Gastroesophageal sphincter (tissue), 4 donors: ENCODE measurements around the gene GATAD2A. TPM values are rescaled to one million over a fixed set of nuclear protein-coding genes. Genes with fewer than 3 reads are reported as not detected.

ENCODE experiments used
- ATAC-seq: fragments of 150-250 bp; one replicate; pipeline ENCODE4 v1.9.1; 2016; ENCODE audit warnings: mild to moderate bottlenecking, moderate library complexity
- H3K27ac ChIP-seq, 4 donors: fragments of 200-600 bp; sonication (generic) in 3 of 4; 1 replicate in 3 of 4; 2 replicates in 1 of 4; pipeline ENCODE4 v1.5.1; 2016 to 2019
- H3K27me3 ChIP-seq: fragments of 200-600 bp; sonication (generic); one replicate; pipeline ENCODE4 v1.5.1; 2019
- H3K36me3 ChIP-seq, 2 donors: fragments of 200-600 bp; sonication (generic); one replicate each; pipeline ENCODE4 v1.5.1; 2019; ENCODE audit warnings: control low read depth in 1 of 2
- H3K4me1 ChIP-seq, 3 donors: fragments of 200-600 bp; sonication (generic); 1 replicate in 2 of 3; 2 replicates in 1 of 3; pipeline ENCODE4 v1.5.1; 2016 to 2019; ENCODE audit warnings: control low read depth in 2 of 3
- H3K4me3 ChIP-seq, 2 donors: fragments of 200-600 bp; sonication (generic); one replicate each; pipeline ENCODE4 v1.5.1; 2019; ENCODE audit warnings: mild to moderate bottlenecking in 1 of 2, moderate library complexity in 1 of 2
- H3K9me3 ChIP-seq, 3 donors: fragments of 200-600 bp; sonication (generic); one replicate each; pipeline ENCODE4 v1.5.1; 2017 to 2019; ENCODE audit warnings: control low read depth in 2 of 3
- EP300 ChIP-seq: sonication (generic); formaldehyde crosslinking; IDR thresholded peaks from one replicate; pipeline ENCODE4 v1.6.1; 2017; ENCODE audit warnings: antibody characterized with exemption, mild to moderate bottlenecking
- POLR2A ChIP-seq, 2 donors: fragments of 450-650 bp; IDR thresholded peaks; one replicate each; pipeline ENCODE4 v1.6.1; 2017; ENCODE audit warnings: antibody characterized with exemption in 2 of 2, mild to moderate bottlenecking in 2 of 2, moderate library complexity in 1 of 2
- POLR2AphosphoS5 ChIP-seq: sonication (generic); formaldehyde crosslinking; IDR thresholded peaks from one replicate; pipeline ENCODE4 v1.6.1; 2017; ENCODE audit warnings: antibody characterized with exemption
- WGBS, 2 donors: methylation state at CpG; one replicate each; pipeline ENCODE4 v1.1.5; 2018; ENCODE audit warnings: low coverage in 1 of 2; 5-methylcytosine and 5-hydroxymethylcytosine counted together
- total RNA-seq, 4 donors: library from RNA; depleted of rRNA; stranded (reverse); fragments of >200 nt; gene quantifications; one replicate each; pipeline ENCODE4 v1.1.0, GENCODE V29; 2016
- TF ChIP-seq, protein P1 (sequence below), 4 experiments: fragments of 200-600 bp in 2 of 4; fragments of 450-650 bp in 2 of 4; sonication (generic) in 1 of 4; IDR thresholded peaks; one replicate each; pipeline ENCODE4 v1.5.1; 2017 to 2019; ENCODE audit warnings: antibody characterized with exemption in 4 of 4, mild to moderate bottlenecking in 2 of 4, moderate library complexity in 2 of 4

Gene GATAD2A
- total RNA-seq, 4 donors from 2014 or later, result 30.9 to 69.0 (median 36.6) TPM

GRCh38 chr19:19544257-19544953 is 138.9 kb downstream of the GATAD2A start:
- TF ChIP-seq, protein P1, sequence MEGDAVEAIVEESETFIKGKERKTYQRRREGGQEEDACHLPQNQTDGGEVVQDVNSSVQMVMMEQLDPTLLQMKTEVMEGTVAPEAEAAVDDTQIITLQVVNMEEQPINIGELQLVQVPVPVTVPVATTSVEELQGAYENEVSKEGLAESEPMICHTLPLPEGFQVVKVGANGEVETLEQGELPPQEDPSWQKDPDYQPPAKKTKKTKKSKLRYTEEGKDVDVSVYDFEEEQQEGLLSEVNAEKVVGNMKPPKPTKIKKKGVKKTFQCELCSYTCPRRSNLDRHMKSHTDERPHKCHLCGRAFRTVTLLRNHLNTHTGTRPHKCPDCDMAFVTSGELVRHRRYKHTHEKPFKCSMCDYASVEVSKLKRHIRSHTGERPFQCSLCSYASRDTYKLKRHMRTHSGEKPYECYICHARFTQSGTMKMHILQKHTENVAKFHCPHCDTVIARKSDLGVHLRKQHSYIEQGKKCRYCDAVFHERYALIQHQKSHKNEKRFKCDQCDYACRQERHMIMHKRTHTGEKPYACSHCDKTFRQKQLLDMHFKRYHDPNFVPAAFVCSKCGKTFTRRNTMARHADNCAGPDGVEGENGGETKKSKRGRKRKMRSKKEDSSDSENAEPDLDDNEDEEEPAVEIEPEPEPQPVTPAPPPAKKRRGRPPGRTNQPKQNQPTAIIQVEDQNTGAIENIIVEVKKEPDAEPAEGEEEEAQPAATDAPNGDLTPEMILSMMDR (IDR thresholded peaks at IDR 0.05), result no peak
- TF ChIP-seq POLR2AphosphoS5, result no peak
- no peak for TF ChIP-seq POLR2A (IDR thresholded peaks at IDR 0.05)
- no peak for TF ChIP-seq EP300
- H3K27me3 ChIP-seq, result peaks cover 100% of the 10 kb centered on the region

DNA sequence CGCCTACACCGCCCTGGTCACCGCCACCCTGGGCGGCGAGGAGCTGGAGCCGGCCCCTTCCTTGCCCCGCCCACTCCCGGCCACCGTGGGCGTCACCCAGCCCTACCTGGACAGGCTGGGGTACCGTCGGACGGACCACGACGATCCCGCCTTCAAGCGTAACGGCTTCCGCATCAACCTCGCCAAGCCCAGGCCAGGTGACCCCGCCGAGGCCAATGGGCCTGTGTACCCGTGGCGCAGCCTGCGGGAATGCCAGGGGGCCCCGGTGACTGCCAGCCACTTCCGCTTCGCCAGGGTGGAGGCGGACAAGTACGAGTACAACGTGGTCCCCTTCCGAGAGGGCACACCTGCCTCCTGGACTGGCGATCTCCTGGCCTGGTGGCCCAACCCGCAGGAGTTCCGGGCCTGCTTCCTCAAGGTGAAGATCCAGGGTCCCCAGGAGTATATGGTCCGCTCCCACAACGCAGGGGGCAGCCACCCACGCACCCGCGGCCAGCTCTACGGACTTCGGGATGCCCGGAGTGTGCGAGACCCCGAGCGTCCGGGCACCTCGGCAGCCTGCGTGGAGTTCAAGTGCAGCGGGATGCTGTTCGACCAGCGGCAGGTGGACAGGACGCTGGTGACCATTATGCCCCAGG is 139.6 kb downstream of the GATAD2A start:
- Histone ChIP-seq H3K27me3 (peaks cover 100% of the 10 kb centered on the region), H3K36me3 (no peaks in the 10 kb centered on the region), H3K4me3 (no peak overlapping the region), H3K9me3 (peaks cover 0 to 5% (median 0%) of the 10 kb centered on the region in 3 donors), H3K4me1 (peaks cover 0 to 19% (median 12%) of the 10 kb centered on the region in 3 donors), H3K27ac (no peak overlapping the region)
- no CpG with 5 or more reads among the region's 53 CpGs for WGBS, 2 donors
- no peak for ATAC-seq
- no peak for TF ChIP-seq POLR2A (IDR thresholded peaks at IDR 0.05)
- no peak for TF ChIP-seq EP300
- TF ChIP-seq, protein P1 (IDR thresholded peaks at IDR 0.05), result no peak
- TF ChIP-seq POLR2AphosphoS5, result no peak

More at GRCh38 chr19:19544257-19544953, 138.9 kb downstream of the GATAD2A start:
- H3K27ac ChIP-seq, result no peak overlapping the region
- H3K4me1 ChIP-seq, result peaks cover 0 to 25% (median 13%) of the 10 kb centered on the region in 3 donors
- no peaks in the 10 kb centered on the region for H3K36me3 ChIP-seq
- no peak for ATAC-seq
- 87% methylated on average over 3 of the region's 75 CpGs; no CpG with 5 or more reads in 1 of the 2 donors for WGBS, 2 donors
- H3K4me3 ChIP-seq, result no peak overlapping the region
- peaks cover 0 to 6% (median 0%) of the 10 kb centered on the region in 3 donors for H3K9me3 ChIP-seq

DNA sequence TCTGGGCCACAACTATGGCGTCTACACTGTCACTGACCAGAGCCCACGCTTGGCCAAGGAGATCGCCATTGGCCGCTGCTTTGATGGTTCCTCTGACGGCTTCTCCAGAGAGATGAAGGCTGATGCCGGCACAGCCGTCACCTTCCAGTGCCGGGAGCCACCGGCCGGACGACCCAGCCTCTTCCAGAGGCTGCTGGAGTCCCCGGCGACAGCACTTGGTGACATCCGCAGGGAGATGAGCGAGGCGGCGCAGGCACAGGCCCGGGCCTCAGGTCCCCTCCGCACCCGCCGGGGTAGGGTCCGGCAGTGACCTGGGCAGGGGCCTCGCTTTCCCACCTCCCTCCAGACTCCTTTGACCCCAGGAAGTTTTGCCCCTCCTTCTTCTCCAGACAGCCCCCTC is 140.2 kb downstream of the GATAD2A start:
- no peak for TF ChIP-seq EP300
- no peak for TF ChIP-seq POLR2A (IDR thresholded peaks at IDR 0.05)
- TF ChIP-seq, protein P1 (IDR thresholded peaks at IDR 0.05), result no peak
- TF ChIP-seq POLR2AphosphoS5, result no peak
- WGBS, 2 donors, result 85% methylated on average over 4 of the region's 23 CpGs; no CpG with 5 or more reads in 1 of the 2 donors
- no peak for ATAC-seq
- Histone ChIP-seq H3K27ac (no peak overlapping the region), H3K27me3 (peaks cover 100% of the 10 kb centered on the region), H3K36me3 (no peaks in the 10 kb centered on the region), H3K9me3 (no peaks in the 10 kb centered on the region), H3K4me3 (no peak overlapping the region), H3K4me1 (peaks cover 0 to 12% (median 6%) of the 10 kb centered on the region in 3 donors)

GRCh38 chr19:19546751-19547162 is 141.3 kb downstream of the GATAD2A start:
- no peaks in the 10 kb centered on the region for H3K36me3 ChIP-seq
- no peak for ATAC-seq
- WGBS, 2 donors, result no CpG with 5 or more reads among the region's 19 CpGs
- no peak overlapping the region for H3K27ac ChIP-seq
- H3K4me1 ChIP-seq, result peaks cover 0 to 2% (median 0%) of the 10 kb centered on the region in 3 donors
- peaks cover 93% of the 10 kb centered on the region for H3K27me3 ChIP-seq
- H3K4me3 ChIP-seq, result no peak overlapping the region
- no peaks in the 10 kb centered on the region for H3K9me3 ChIP-seq
- TF ChIP-seq EP300 (no peak), POLR2A (IDR thresholded peaks at IDR 0.05) (no peak), POLR2AphosphoS5 (no peak)
- TF ChIP-seq, protein P1 (IDR thresholded peaks at IDR 0.05), result no peak
